Motor neuron (in vitro differentiated cells): ENCODE results near the gene DERL2. TPM values are rescaled to one million over a fixed set of nuclear protein-coding genes. Genes with fewer than 3 reads are reported as not detected.

ENCODE experiments used
- ATAC-seq, 8 experiments: fragments of 200-7000 bp; cut with Tn5 transposase; replicated peaks in 6 of 8; 2 replicates each; pipeline ENCODE4 v1.8.0; 2021; ENCODE audit warnings: mild to moderate bottlenecking in 8 of 8, moderate library complexity in 8 of 8
- H3K27ac ChIP-seq, 2 donors: fragments of 250-450 bp; sonication (Bioruptor Pico); 2 replicates each; pipeline ENCODE4 v1.9.0; 2021; ENCODE audit warnings: antibody characterized with exemption in 2 of 2, mild to moderate bottlenecking in 2 of 2, moderate library complexity in 1 of 2
- H3K4me1 ChIP-seq, 2 donors: fragments of 250-450 bp; sonication (Bioruptor Pico); replicated peaks in 1 of 2; 2 replicates each; pipeline ENCODE4 v1.6.1; 2021; ENCODE audit warnings: antibody characterized with exemption in 2 of 2, mild to moderate bottlenecking in 2 of 2, moderate library complexity in 1 of 2
- H3K4me3 ChIP-seq, 5 donors: fragments of 250-450 bp; sonication (Bioruptor Pico); 2 replicates each; pipeline ENCODE4 v1.9.0; 2021; ENCODE audit warnings: antibody characterized with exemption in 5 of 5, mild to moderate bottlenecking in 5 of 5, moderate library complexity in 4 of 5
- WGBS, 10 experiments: fragments of 450-650 bp; shearing (Covaris generic); methylation state at CpG; one replicate each; pipeline ENCODE4 v1.0.0; 2022; 5-methylcytosine and 5-hydroxymethylcytosine counted together
- in situ Hi-C, 9 experiments: fragments of 400-800 bp; cut with MboI; loops; one replicate each; pipeline ENCODE4 v1.15.0; 2021; ENCODE audit warnings: low sequenced_read_pairs in 9 of 9, low pct_unique_long_range_greater_than_20kb in 2 of 9; ENCODE audit not compliant: unreplicated experiment in 9 of 9
- total RNA-seq, 8 experiments: library from RNA; unstranded; fragments of 300-600 nt; gene quantifications; 2 replicates each; pipeline versions ENCODE4 v1.2.3 to v1.2.4, GENCODE V29; 2022

The DERL2 gene
- total RNA-seq, 8 experiments from 2014 or later, result 30.1 to 54.8 (median 40.2) TPM

GRCh38 chr17:5492970-5493369 is 7.0 kb upstream of the DERL2 start:
- in situ Hi-C loops, result no loop called here
- H3K4me3 ChIP-seq, result no peak overlapping the region
- no peak overlapping the region for H3K27ac ChIP-seq
- ATAC-seq, result no peak
- H3K4me1 ChIP-seq, result peaks cover 0 to under 1% of the 10 kb centered on the region in 2 donors
- 38 to 100% (median 89%) methylated on average over 1 to 2 of the region's 2 CpGs for WGBS, 10 experiments

GRCh38 chr17:5488752-5489151 is 2.8 kb upstream of the DERL2 start:
- whole genome bisulfite sequencing, 10 experiments, result 67 to 100% (median 92%) methylated on average over 1 to 8 of the region's 8 CpGs
- in situ Hi-C loops, result no loop called here
- Histone ChIP-seq H3K4me1 (peaks cover 8 to 17% of the 10 kb centered on the region in 2 donors), H3K27ac (no peak overlapping the region), H3K4me3 (no peak overlapping the region)
- no peak for ATAC-seq

GRCh38 chr17:5486206-5487124 is 487 bp upstream of the DERL2 start, which contains the start of gene MIS12:
Gene MIS12 (plus strand): TSS chr17:5486566. CDS start chr17:5488863, 2,297 bp downstream.
- peak; percentile 85 to 95 (median 95) for ATAC-seq
- Histone ChIP-seq H3K4me1 (peaks cover 8 to 17% of the 10 kb centered on the region in 2 donors), H3K27ac (peak within 1 kb of the TSS; percentile 96 to 99), H3K4me3 (peak within 1 kb of the TSS; percentile 64 to 96 (median 86))
- WGBS, 10 experiments, result 0% methylated on average over 1 to 15 of the region's 77 CpGs; no CpG with 5 or more reads in 3 of the 10 experiments
- in situ Hi-C loops, result no loop called here

GRCh38 chr17:5481451-5481850 is 4.5 kb downstream of the DERL2 start:
- no peak for ATAC-seq

GRCh38 chr17:5480962-5481361 is 5.0 kb downstream of the DERL2 start:
- 88 to 100% (median 98%) methylated on average over 2 to 6 of the region's 6 CpGs for WGBS, 10 experiments

More at GRCh38 chr17:5481451-5481850, 4.5 kb downstream of the DERL2 start:
- no peak overlapping the region for H3K4me3 ChIP-seq
- in situ Hi-C loops, result no loop called here
- peaks cover 5 to 9% of the 10 kb centered on the region in 2 donors for H3K4me1 ChIP-seq
- WGBS, 10 experiments, result 77 to 100% (median 99%) methylated on average over 1 to 4 of the region's 4 CpGs; no CpG with 5 or more reads in 2 of the 10 experiments
- H3K27ac ChIP-seq, result no peak overlapping the region

GRCh38 chr17:5478992-5479391 is 7.0 kb downstream of the DERL2 start:
- ATAC-seq, result peak in 3 of 8 experiments; percentile 50 to 92 (median 53)
- no peak overlapping the region for H3K27ac ChIP-seq
- H3K4me1 ChIP-seq, result no peaks in the 10 kb centered on the region
- no peak overlapping the region for H3K4me3 ChIP-seq
- WGBS, 10 experiments, result 80 to 100% (median 100%) methylated on average over 1 to 3 of the region's 4 CpGs
- in situ Hi-C loops, result no loop called here

More at GRCh38 chr17:5480962-5481361, 5.0 kb downstream of the DERL2 start:
- H3K27ac ChIP-seq, result no peak overlapping the region
- ATAC-seq, result no peak
- peaks cover 5 to 9% of the 10 kb centered on the region in 2 donors for H3K4me1 ChIP-seq
- in situ Hi-C loops, result no loop called here
- no peak overlapping the region for H3K4me3 ChIP-seq

GRCh38 chr17:5473906-5474305 is 12.1 kb downstream of the DERL2 start:
- 60 to 100% (median 100%) methylated on average over 1 to 2 of the region's 2 CpGs; no CpG with 5 or more reads in 2 of the 10 experiments for WGBS, 10 experiments
- Histone ChIP-seq H3K4me3 (no peak overlapping the region), H3K27ac (no peak overlapping the region), H3K4me1 (no peaks in the 10 kb centered on the region)
- no peak for ATAC-seq
- in situ Hi-C loops, result no loop called here

GRCh38 chr17:5472511-5472910 is 13.5 kb downstream of the DERL2 start:
- Histone ChIP-seq H3K4me3 (no peak overlapping the region), H3K27ac (no peak overlapping the region), H3K4me1 (peaks cover 0 to under 1% of the 10 kb centered on the region in 2 donors)
- ATAC-seq, result no peak
- in situ Hi-C loops, result no loop called here
- 68 to 100% (median 94%) methylated on average over 2 to 3 of the region's 3 CpGs for WGBS, 10 experiments

GRCh38 chr17:5468075-5468473 is 17.9 kb downstream of the DERL2 start:
- WGBS, 10 experiments, result 0% methylated on average over 1 to 7 of the region's 17 CpGs; no CpG with 5 or more reads in 4 of the 10 experiments
- H3K27ac ChIP-seq, result peak overlapping the region; percentile 53 to 55
- peak overlapping the region; percentile 56 to 91 (median 87) for H3K4me3 ChIP-seq
- ATAC-seq, result peak in 5 of 8 experiments; percentile 10 to 23 (median 20)
- H3K4me1 ChIP-seq, result peaks cover 11 to 12% of the 10 kb centered on the region in 2 donors
- in situ Hi-C loops, result no loop called here

GRCh38 chr17:5467416-5467815 is 18.6 kb downstream of the DERL2 start:
- no peak for ATAC-seq
- peaks cover 11 to 12% of the 10 kb centered on the region in 2 donors for H3K4me1 ChIP-seq
- WGBS, 10 experiments, result 0 to 6% (median 0%) methylated on average over 2 to 5 of the region's 8 CpGs; no CpG with 5 or more reads in 4 of the 10 experiments
- peak overlapping the region in 1 of 2 donors; percentile 38 for H3K27ac ChIP-seq
- peak overlapping the region; percentile 56 to 91 (median 87) for H3K4me3 ChIP-seq
- in situ Hi-C loops, result no loop called here

- no peak overlapping the region for H3K4me3 ChIP-seq
- in situ Hi-C loops, result no loop called here
- 50 to 100% (median 80%) methylated on average over 1 to 4 of the region's 4 CpGs; no CpG with 5 or more reads in 1 of the 10 experiments for whole genome bisulfite sequencing, 10 experiments
- H3K27ac ChIP-seq, result no peak overlapping the region
- no peak for ATAC-seq
- peaks cover 11 to 12% of the 10 kb centered on the region in 2 donors for H3K4me1 ChIP-seq
Measured at GRCh38 chr17:5466295-5466694, 19.7 kb downstream of the DERL2 start.

GRCh38 chr17:5464717-5465507 is 21.1 kb downstream of the DERL2 start:
- H3K4me3 ChIP-seq, result no peak overlapping the region
- WGBS, 10 experiments, result 71 to 100% (median 88%) methylated on average over 2 to 9 of the region's 10 CpGs
- in situ Hi-C loops, result no loop called here
- no peak for ATAC-seq
- no peak overlapping the region for H3K27ac ChIP-seq
- H3K4me1 ChIP-seq, result peaks cover 11 to 12% of the 10 kb centered on the region in 2 donors

- Histone ChIP-seq H3K4me3 (no peak overlapping the region), H3K27ac (no peak overlapping the region), H3K4me1 (no peaks in the 10 kb centered on the region)
- in situ Hi-C loops, result no loop called here
- ATAC-seq, result no peak
- 82 to 100% (median 95%) methylated on average over 4 to 8 of the region's 8 CpGs for WGBS, 10 experiments
Measured at GRCh38 chr17:5446786-5447185, 39.2 kb downstream of the DERL2 start.
